ENCODE measurements around the gene SLX4IP.

The SLX4IP gene

GRCh38 chr20:10475225-10475624, 40.1 kb downstream of the SLX4IP start:
- Histone ChIP-seq H3K4me3 (ENCODE audit: low read length) (no peak overlapping the region), H2BK120ac (ENCODE audit: low read depth, low read length) (no peak overlapping the region), H3K27ac (ENCODE audit: low read depth, low read length) (no peak overlapping the region), H4K5ac (ENCODE audit: low read length) (no peak overlapping the region), H4K8ac (ENCODE audit: low read depth, low read length) (no peak overlapping the region), H3K18ac (ENCODE audit: low read length) (no peak overlapping the region), H3K4me2 (ENCODE audit: low read length) (no peak overlapping the region), H3K56ac (ENCODE audit: low read length) (no peak overlapping the region), H3K23ac (ENCODE audit: low read length) (no peak overlapping the region), H2BK5ac (ENCODE audit: low read length) (no peak overlapping the region), H3K4me1 (ENCODE audit: control insufficient read depth, low read depth, low read length) (peaks cover 4% of the 10 kb centered on the region), H3K79me1 (ENCODE audit: low read length) (peaks cover 2% of the 10 kb centered on the region), H3K36me3 (ENCODE audit: control insufficient read depth, insufficient read depth, low read length) (no peaks in the 10 kb centered on the region), H2AK5ac (ENCODE audit: low read length) (no peak overlapping the region), H3K4ac (ENCODE audit: low read depth, low read length) (no peak overlapping the region), H3K79me2 (ENCODE audit: control insufficient read depth, insufficient read depth, low read length) (no peaks in the 10 kb centered on the region), H2BK15ac (replicated peaks; ENCODE audit: low read depth) (no peak overlapping the region), H3K27me3 (ENCODE audit: insufficient read depth, low read length, poor library complexity) (no peaks in the 10 kb centered on the region), H3K9ac (ENCODE audit: low read length) (no peak overlapping the region)
- no peak for DNase-seq
- WGBS (ENCODE audit: extremely low coverage, insufficient coverage, low lambda C conversion rate): no CpG with 5 or more reads among the region's 2 CpGs

- Histone ChIP-seq H3K79me2 (ENCODE audit: control insufficient read depth, insufficient read depth, low read length) (no peaks in the 10 kb centered on the region), H3K4me2 (ENCODE audit: low read length) (no peak overlapping the region), H2BK15ac (replicated peaks; ENCODE audit: low read depth) (no peak overlapping the region), H3K4me3 (ENCODE audit: low read length) (no peak overlapping the region), H2BK120ac (ENCODE audit: low read depth, low read length) (no peak overlapping the region), H3K9ac (ENCODE audit: low read length) (no peak overlapping the region), H4K8ac (ENCODE audit: low read depth, low read length) (no peak overlapping the region), H3K23ac (ENCODE audit: low read length) (no peak overlapping the region), H3K27me3 (ENCODE audit: insufficient read depth, low read length, poor library complexity) (no peaks in the 10 kb centered on the region), H3K79me1 (ENCODE audit: low read length) (peaks cover 2% of the 10 kb centered on the region), H3K56ac (ENCODE audit: low read length) (no peak overlapping the region), H3K27ac (ENCODE audit: low read depth, low read length) (no peak overlapping the region), H3K4ac (ENCODE audit: low read depth, low read length) (no peak overlapping the region), H4K5ac (ENCODE audit: low read length) (no peak overlapping the region), H3K36me3 (ENCODE audit: control insufficient read depth, insufficient read depth, low read length) (no peaks in the 10 kb centered on the region), H2AK5ac (ENCODE audit: low read length) (no peak overlapping the region), H3K18ac (ENCODE audit: low read length) (no peak overlapping the region), H2BK5ac (ENCODE audit: low read length) (no peak overlapping the region), H3K4me1 (ENCODE audit: control insufficient read depth, low read depth, low read length) (peaks cover 4% of the 10 kb centered on the region)
- DNase-seq: no peak
- whole genome bisulfite sequencing (ENCODE audit: extremely low coverage, insufficient coverage, low lambda C conversion rate): no CpG with 5 or more reads among the region's 3 CpGs
Observed at GRCh38 chr20:10476319-10476724, 41.2 kb downstream of the SLX4IP start.

GRCh38 chr20:10478205-10478604, 43.1 kb downstream of the SLX4IP start:
- Histone ChIP-seq H3K18ac (ENCODE audit: low read length) (no peak overlapping the region), H3K4ac (ENCODE audit: low read depth, low read length) (no peak overlapping the region), H3K27ac (ENCODE audit: low read depth, low read length) (no peak overlapping the region), H4K5ac (ENCODE audit: low read length) (no peak overlapping the region), H2BK15ac (replicated peaks; ENCODE audit: low read depth) (no peak overlapping the region), H2BK5ac (ENCODE audit: low read length) (no peak overlapping the region), H3K23ac (ENCODE audit: low read length) (no peak overlapping the region), H3K36me3 (ENCODE audit: control insufficient read depth, insufficient read depth, low read length) (no peaks in the 10 kb centered on the region), H3K79me2 (ENCODE audit: control insufficient read depth, insufficient read depth, low read length) (no peaks in the 10 kb centered on the region), H3K4me3 (ENCODE audit: low read length) (no peak overlapping the region), H4K8ac (ENCODE audit: low read depth, low read length) (no peak overlapping the region), H3K9ac (ENCODE audit: low read length) (no peak overlapping the region), H3K79me1 (ENCODE audit: low read length) (peaks cover 2% of the 10 kb centered on the region), H3K4me1 (ENCODE audit: control insufficient read depth, low read depth, low read length) (peaks cover 7% of the 10 kb centered on the region), H3K27me3 (ENCODE audit: insufficient read depth, low read length, poor library complexity) (no peaks in the 10 kb centered on the region), H3K4me2 (ENCODE audit: low read length) (no peak overlapping the region), H2BK120ac (ENCODE audit: low read depth, low read length) (no peak overlapping the region), H2AK5ac (ENCODE audit: low read length) (no peak overlapping the region), H3K56ac (ENCODE audit: low read length) (no peak overlapping the region)
- no peak for DNase-seq
- WGBS (ENCODE audit: extremely low coverage, insufficient coverage, low lambda C conversion rate): no CpG with 5 or more reads among the region's 1 CpG

- no peak overlapping the region for H4K8ac ChIP-seq (ENCODE audit: low read depth, low read length)
- no CpG with 5 or more reads among the region's 4 CpGs for WGBS (ENCODE audit: extremely low coverage, insufficient coverage, low lambda C conversion rate)
- no peak overlapping the region for H3K27ac ChIP-seq (ENCODE audit: low read depth, low read length)
- no peak overlapping the region for H3K18ac ChIP-seq (ENCODE audit: low read length)
- H4K5ac ChIP-seq (ENCODE audit: low read length): no peak overlapping the region
- H2BK15ac ChIP-seq (replicated peaks; ENCODE audit: low read depth): no peak overlapping the region
- no peak overlapping the region for H3K9ac ChIP-seq (ENCODE audit: low read length)
- H3K36me3 ChIP-seq (ENCODE audit: control insufficient read depth, insufficient read depth, low read length): no peaks in the 10 kb centered on the region
- H2BK5ac ChIP-seq (ENCODE audit: low read length): no peak overlapping the region
- no peak overlapping the region for H3K4me3 ChIP-seq (ENCODE audit: low read length)
- no peak overlapping the region for H3K23ac ChIP-seq (ENCODE audit: low read length)
- H3K27me3 ChIP-seq (ENCODE audit: insufficient read depth, low read length, poor library complexity): no peaks in the 10 kb centered on the region
- H2BK120ac ChIP-seq (ENCODE audit: low read depth, low read length): no peak overlapping the region
- no peak overlapping the region for H3K4ac ChIP-seq (ENCODE audit: low read depth, low read length)
- peaks cover 2% of the 10 kb centered on the region for H3K79me1 ChIP-seq (ENCODE audit: low read length)
- DNase-seq: peak; percentile 56
- no peak overlapping the region for H2AK5ac ChIP-seq (ENCODE audit: low read length)
- H3K79me2 ChIP-seq (ENCODE audit: control insufficient read depth, insufficient read depth, low read length): no peaks in the 10 kb centered on the region
- H3K56ac ChIP-seq (ENCODE audit: low read length): no peak overlapping the region
- H3K4me1 ChIP-seq (ENCODE audit: control insufficient read depth, low read depth, low read length): peaks cover 7% of the 10 kb centered on the region
- H3K4me2 ChIP-seq (ENCODE audit: low read length): no peak overlapping the region
Observed at GRCh38 chr20:10478930-10479329, 43.8 kb downstream of the SLX4IP start.

- Histone ChIP-seq H4K5ac (ENCODE audit: low read length) (no peak overlapping the region), H3K27ac (ENCODE audit: low read depth, low read length) (no peak overlapping the region), H2BK120ac (ENCODE audit: low read depth, low read length) (no peak overlapping the region), H4K8ac (ENCODE audit: low read depth, low read length) (no peak overlapping the region), H3K23ac (ENCODE audit: low read length) (no peak overlapping the region), H3K4me2 (ENCODE audit: low read length) (no peak overlapping the region), H3K4me1 (ENCODE audit: control insufficient read depth, low read depth, low read length) (peaks cover 3% of the 10 kb centered on the region), H3K79me1 (ENCODE audit: low read length) (no peaks in the 10 kb centered on the region), H3K27me3 (ENCODE audit: insufficient read depth, low read length, poor library complexity) (no peaks in the 10 kb centered on the region), H2BK15ac (replicated peaks; ENCODE audit: low read depth) (no peak overlapping the region), H3K56ac (ENCODE audit: low read length) (no peak overlapping the region), H3K36me3 (ENCODE audit: control insufficient read depth, insufficient read depth, low read length) (no peaks in the 10 kb centered on the region), H2BK5ac (ENCODE audit: low read length) (no peak overlapping the region), H2AK5ac (ENCODE audit: low read length) (no peak overlapping the region), H3K4me3 (ENCODE audit: low read length) (no peak overlapping the region), H3K9ac (ENCODE audit: low read length) (no peak overlapping the region), H3K18ac (ENCODE audit: low read length) (no peak overlapping the region), H3K79me2 (ENCODE audit: control insufficient read depth, insufficient read depth, low read length) (no peaks in the 10 kb centered on the region), H3K4ac (ENCODE audit: low read depth, low read length) (no peak overlapping the region)
- no CpG with 5 or more reads among the region's 5 CpGs for WGBS (ENCODE audit: extremely low coverage, insufficient coverage, low lambda C conversion rate)
- no peak for DNase-seq
Observed at GRCh38 chr20:10481676-10482075, 46.6 kb downstream of the SLX4IP start.

- Histone ChIP-seq H3K36me3 (ENCODE audit: control insufficient read depth, insufficient read depth, low read length) (no peaks in the 10 kb centered on the region), H4K8ac (ENCODE audit: low read depth, low read length) (no peak overlapping the region), H2BK5ac (ENCODE audit: low read length) (no peak overlapping the region), H3K27ac (ENCODE audit: low read depth, low read length) (no peak overlapping the region), H3K4me2 (ENCODE audit: low read length) (no peak overlapping the region), H2AK5ac (ENCODE audit: low read length) (no peak overlapping the region), H3K9ac (ENCODE audit: low read length) (no peak overlapping the region), H3K4ac (ENCODE audit: low read depth, low read length) (no peak overlapping the region), H3K79me2 (ENCODE audit: control insufficient read depth, insufficient read depth, low read length) (no peaks in the 10 kb centered on the region), H3K79me1 (ENCODE audit: low read length) (no peaks in the 10 kb centered on the region), H3K56ac (ENCODE audit: low read length) (no peak overlapping the region), H4K5ac (ENCODE audit: low read length) (no peak overlapping the region), H3K4me3 (ENCODE audit: low read length) (no peak overlapping the region), H2BK15ac (replicated peaks; ENCODE audit: low read depth) (no peak overlapping the region), H3K18ac (ENCODE audit: low read length) (no peak overlapping the region), H3K23ac (ENCODE audit: low read length) (no peak overlapping the region), H3K27me3 (ENCODE audit: insufficient read depth, low read length, poor library complexity) (no peaks in the 10 kb centered on the region), H2BK120ac (ENCODE audit: low read depth, low read length) (no peak overlapping the region), H3K4me1 (ENCODE audit: control insufficient read depth, low read depth, low read length) (peaks cover 4% of the 10 kb centered on the region)
- WGBS (ENCODE audit: extremely low coverage, insufficient coverage, low lambda C conversion rate): no CpG with 5 or more reads among the region's 2 CpGs
- no peak for DNase-seq
Observed at GRCh38 chr20:10483691-10484090, 48.6 kb downstream of the SLX4IP start.
